HepG2 (cell line): ENCODE measurements around the gene GGCT. TPM values are rescaled to one million over a fixed set of nuclear protein-coding genes. Genes with fewer than 3 reads are reported as not detected.

ENCODE experiments used
- ATAC-seq: fragments of 200-7000 bp; cut with Tn5 transposase; 3 replicates; pipeline ENCODE4 v1.9.1; 2020; ENCODE audit warnings: mild to moderate bottlenecking, moderate library complexity
- BruUV-seq: library from RNA; stranded (reverse); fragments of 400-500 nt; replicated peaks from 2 replicates; lab custom pipeline; 2021; lab: Mats Ljungman, UMichigan
- CTCF ChIA-PET: fragments of 300-600 bp; formaldehyde crosslinking; extraction: SDS; loops from one replicate; lab custom pipeline; 2021; ENCODE audit warnings: low total read pairs, inconsistent platforms, low intra/inter-chr PET ratio; lab: Yijun Ruan, JAX
- POLR2A ChIA-PET: fragments of 350-600 bp; sonication (Branson Sonifier 250); formaldehyde crosslinking; loops from one replicate; lab custom pipeline; 2020; ENCODE audit warnings: antibody characterized with exemption, inconsistent platforms; lab: Yijun Ruan, JAX
- DNase-seq: peaks from one replicate; pipeline ENCODE4 v3.0.0-alpha.2; 2015; ENCODE audit warnings: low spot score
- FAIRE-seq: peaks from 3 replicates; lab custom pipeline; 2011; peaks lifted over from hg19 to GRCh38; lab: Jason Lieb, UNC
- H2AFZ ChIP-seq: one replicate; pipeline ENCODE4 v1.6.1; 2011; ENCODE audit warnings: low read length, inconsistent platforms
- H3K27ac ChIP-seq: fragments of 300-600 bp; 3 replicates; pipeline ENCODE4 v1.8.0; 2011; ENCODE audit warnings: mixed run types, mild to moderate bottlenecking, mixed read lengths, low read length, inconsistent platforms; ENCODE audit not compliant: insufficient read depth; ENCODE audit errors: extremely low read length
- H3K27me3 ChIP-seq, 2 experiments: fragments of 200-600 bp in 1 of 2; 2 replicates in 1 of 2; 3 replicates in 1 of 2; pipeline versions ENCODE4 v1.6.0 to v1.8.0; 2011; ENCODE audit warnings: low read length in 2 of 2, mild to moderate bottlenecking in 2 of 2, moderate library complexity in 2 of 2, inconsistent platforms in 1 of 2; ENCODE audit not compliant: insufficient read depth in 2 of 2, control insufficient read depth in 1 of 2
- H3K36me3 ChIP-seq, 2 experiments: fragments of 200-600 bp in 1 of 2; replicated peaks in 1 of 2; 2 replicates in 1 of 2; 3 replicates in 1 of 2; pipeline versions ENCODE4 v1.5.1 to v1.8.0; 2011; ENCODE audit warnings: low read length in 2 of 2, inconsistent platforms in 1 of 2; ENCODE audit not compliant: insufficient read depth in 2 of 2, control insufficient read depth in 1 of 2
- H3K4me1 ChIP-seq: 2 replicates; pipeline ENCODE4 v1.5.1; 2012; ENCODE audit warnings: low read length, inconsistent platforms; ENCODE audit not compliant: insufficient read depth
- H3K4me2 ChIP-seq: 2 replicates; pipeline ENCODE4 v1.6.0; 2011; ENCODE audit warnings: low read depth, low read length, inconsistent platforms
- H3K4me3 ChIP-seq, 3 experiments: fragments of 200-600 bp in 1 of 3; sonication (generic), shearing (Covaris generic) in 1 of 3; replicated peaks in 1 of 3; 2 replicates each; pipeline ENCODE4 v1.5.1; 2011 to 2016; ENCODE audit warnings: low read length in 3 of 3, inconsistent platforms in 2 of 3, low read depth in 2 of 3, mild to moderate bottlenecking in 2 of 3, control low read depth in 1 of 3, mixed read lengths in 1 of 3; ENCODE audit not compliant: insufficient read depth in 1 of 3
- H3K79me2 ChIP-seq: one replicate; pipeline ENCODE4 v1.6.1; 2011; ENCODE audit warnings: low read length, inconsistent platforms; ENCODE audit not compliant: insufficient read depth
- H3K9ac ChIP-seq: 2 replicates; pipeline ENCODE4 v1.6.0; 2011; ENCODE audit warnings: mild to moderate bottlenecking, low read depth, low read length, inconsistent platforms; ENCODE audit not compliant: insufficient read depth
- H3K9me3 ChIP-seq: 2 replicates; pipeline ENCODE4 v1.5.1; 2012; ENCODE audit warnings: mild to moderate bottlenecking, low read length
- H4K20me1 ChIP-seq: 2 replicates; pipeline ENCODE4 v1.6.0; 2011; ENCODE audit warnings: inconsistent platforms, mild to moderate bottlenecking, low read length, moderate library complexity; ENCODE audit not compliant: insufficient read depth
- CEBPB ChIP-seq: IDR thresholded peaks from 2 replicates; pipeline ENCODE4 v1.6.1; 2011; ENCODE audit warnings: low read depth, low read length, improper control_type of control experiment, borderline replicate concordance
- DMAP1 ChIP-seq: IDR thresholded peaks from 2 replicates; pipeline ENCODE4 v1.6.1; 2016
- FOXC1 ChIP-seq: sonication (generic); formaldehyde crosslinking; IDR thresholded peaks from 2 replicates; pipeline ENCODE4 v1.8.0; 2022; ENCODE audit warnings: mild to moderate bottlenecking, missing genetic modification reagents, borderline replicate concordance
- HCFC1 ChIP-seq: fragments of 150-350 bp; IDR thresholded peaks from 2 replicates; pipeline ENCODE4 v1.6.1; 2014; ENCODE audit warnings: low read depth, low read length
- IRX3 ChIP-seq: sonication (generic); formaldehyde crosslinking; IDR thresholded peaks from 2 replicates; pipeline ENCODE4 v1.8.1; 2023; ENCODE audit warnings: mild to moderate bottlenecking, low read depth, missing genetic modification reagents, borderline replicate concordance
- MXD4 ChIP-seq: IDR thresholded peaks from 2 replicates; pipeline ENCODE4 v1.6.1; 2016; ENCODE audit warnings: mild to moderate bottlenecking, missing biosample characterization, missing genetic modification reagents
- NRL ChIP-seq: sonication (generic); formaldehyde crosslinking; IDR thresholded peaks from 2 replicates; pipeline ENCODE4 v1.5.0; 2020; ENCODE audit warnings: missing genetic modification reagents, mild to moderate bottlenecking, moderate library complexity, borderline replicate concordance
- RXRB ChIP-seq: IDR thresholded peaks from 2 replicates; pipeline ENCODE4 v1.6.1; 2016; ENCODE audit warnings: borderline replicate concordance, missing genetic modification reagents, missing compliant biosample characterization
- SETDB1 ChIP-seq: sonication (generic); formaldehyde crosslinking; IDR thresholded peaks from 2 replicates; pipeline ENCODE4 v1.5.1; 2020; ENCODE audit warnings: missing genetic modification reagents, mild to moderate bottlenecking, borderline replicate concordance
- SIN3A ChIP-seq: IDR thresholded peaks from 2 replicates; pipeline ENCODE4 v1.6.1; 2011; ENCODE audit warnings: low read depth, mild to moderate bottlenecking, control low read depth, low read length, borderline replicate concordance
- TAF15 ChIP-seq: fragments of 200-400 bp; formaldehyde crosslinking; IDR thresholded peaks from one replicate; pipeline ENCODE4 v1.6.1; 2018; ENCODE audit warnings: mild to moderate bottlenecking, low read depth, low read length; ENCODE audit not compliant: poor library complexity, severe bottlenecking
- ZBTB8A ChIP-seq: sonication (generic); formaldehyde crosslinking; IDR thresholded peaks from 2 replicates; pipeline ENCODE4 v1.4.0; 2020; ENCODE audit warnings: mild to moderate bottlenecking, low read depth, missing genetic modification reagents, borderline replicate concordance
- ZNF143 ChIP-seq: sonication (generic); formaldehyde crosslinking; IDR thresholded peaks from 2 replicates; pipeline ENCODE4 v1.4.0; 2020; ENCODE audit warnings: missing genetic modification reagents
- ZNF230 ChIP-seq: sonication (generic); formaldehyde crosslinking; IDR thresholded peaks from 2 replicates; pipeline ENCODE4 v1.4.0; 2020; ENCODE audit warnings: mild to moderate bottlenecking, missing genetic modification reagents
- ZNF24 ChIP-seq: fragments of 450-650 bp; IDR thresholded peaks from 2 replicates; pipeline ENCODE4 v1.6.1; 2017; ENCODE audit warnings: antibody characterized with exemption, mild to moderate bottlenecking
- ZNF343 ChIP-seq: sonication (generic); formaldehyde crosslinking; IDR thresholded peaks from 2 replicates; pipeline ENCODE4 v1.4.0; 2020; ENCODE audit warnings: mild to moderate bottlenecking, missing genetic modification reagents
- ZNF432 ChIP-seq: sonication (generic); formaldehyde crosslinking; IDR thresholded peaks from 2 replicates; pipeline ENCODE4 v1.5.0; 2020; ENCODE audit warnings: missing genetic modification reagents, mild to moderate bottlenecking, borderline replicate concordance
- ZNF552 ChIP-seq: sonication (generic); formaldehyde crosslinking; IDR thresholded peaks from 2 replicates; pipeline ENCODE4 v1.9.0; 2022; ENCODE audit warnings: missing genetic modification reagents, mild to moderate bottlenecking, borderline replicate concordance
- ZNF629 ChIP-seq: sonication (generic); formaldehyde crosslinking; conservative IDR thresholded peaks from 2 replicates; pipeline ENCODE4 v1.5.0; 2020; ENCODE audit warnings: missing genetic modification reagents
- ZUFSP ChIP-seq: sonication (generic); formaldehyde crosslinking; IDR thresholded peaks from 2 replicates; pipeline ENCODE4 v1.9.0; 2021; ENCODE audit warnings: missing genetic modification reagents, mild to moderate bottlenecking, borderline replicate concordance
- WGBS: methylation state at CpG from one replicate; pipeline ENCODE4 v1.1.6; 2017; ENCODE audit warnings: low lambda C conversion rate; 5-methylcytosine and 5-hydroxymethylcytosine counted together
- in situ Hi-C: cut with HindIII; loops from 2 replicates; pipeline ENCODE4 v1.10.0; 2017; ENCODE audit warnings: low pct_unique_long_range_greater_than_20kb; ENCODE audit not compliant: extremely low pct_ligation_motif_present
- intact Hi-C: fragments of 100-400 bp; cut with micrococcal nuclease; formaldehyde crosslinking; loops from one replicate; pipeline ENCODE4 v1.10.0; 2022; ENCODE audit not compliant: unreplicated experiment
- polyA plus RNA-seq, 8 experiments: library from polyadenylated mRNA; depleted of rRNA in 3 of 8; stranded (reverse) in 7 of 8; unstranded in 1 of 8; fragments of >200 nt; fragmentation: Illumina TruSeq in 4 of 8; extraction: Trizol in 4 of 8; gene quantifications; 2 replicates each; pipeline versions ENCODE4 v1.2.1 to v1.2.3, GENCODE V29; 2011 to 2016; ENCODE audit warnings: low read depth in 4 of 8, missing spikeins in 1 of 8, mixed read lengths in 1 of 8; ENCODE audit not compliant: insufficient read depth in 1 of 8
- total RNA-seq, 5 experiments: library from RNA; depleted of rRNA; stranded (reverse); fragments of >200 nt; fragmentation: Illumina TruSeq; extraction: Trizol; gene quantifications; 2 replicates each; pipeline ENCODE4 v1.2.3, GENCODE V29; 2016; ENCODE audit warnings: low read depth in 1 of 5
- TF ChIP-seq, protein P1 (sequence below): IDR thresholded peaks from 2 replicates; pipeline ENCODE4 v1.6.1; 2012; ENCODE audit warnings: inconsistent platforms
- TF ChIP-seq, protein P2 (sequence below): sonication (generic); formaldehyde crosslinking; IDR thresholded peaks from 2 replicates; pipeline ENCODE4 v1.4.0; 2020; ENCODE audit warnings: missing genetic modification reagents

GGCT gene
- total and polyA plus RNA-seq, 2 of the 13 experiments (the other 11 are each of a cell fraction or from before 2014, with no cell fraction given): 19.5 to 78.3 TPM

DNA sequence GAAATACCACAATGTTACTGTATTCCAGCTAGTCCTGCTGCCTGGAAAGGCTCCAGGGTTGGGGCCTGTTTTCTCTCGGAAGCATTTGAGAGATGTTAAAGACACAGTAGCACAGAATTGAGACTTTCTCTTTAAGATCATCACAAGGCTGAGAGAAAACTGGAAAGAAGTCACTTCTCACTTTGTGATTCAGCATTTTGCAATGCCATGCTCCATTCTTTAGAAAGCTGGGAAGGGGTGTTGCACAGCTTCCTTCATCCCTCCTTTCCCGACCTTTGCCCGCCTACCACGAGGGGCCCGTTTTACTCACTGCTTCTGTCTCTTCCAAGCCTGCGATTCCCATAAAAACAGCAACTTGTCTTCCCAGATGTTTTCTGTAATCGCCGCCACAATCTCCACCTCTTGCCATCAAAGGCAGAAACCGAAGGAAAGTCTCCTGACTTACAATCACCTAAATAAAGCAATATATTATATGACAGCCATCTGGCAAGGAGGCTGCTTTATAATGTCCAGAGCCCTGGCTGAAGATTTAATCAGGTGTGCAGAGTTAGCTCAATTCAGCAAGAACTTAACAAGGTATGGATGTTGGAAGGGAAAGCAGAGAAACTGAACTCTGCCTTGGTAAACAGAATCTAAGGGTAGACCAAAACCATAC, 44.9 kb downstream of the GGCT start:
- BruUV-seq: no TSS peak
- Histone ChIP-seq H3K9me3 (no peaks in the 10 kb centered on the region), H4K20me1 (no peaks in the 10 kb centered on the region), H3K27me3 (no peaks in the 10 kb centered on the region), H2AFZ (peak overlapping the region; percentile 9), H3K4me2 (peak overlapping the region; percentile 60), H3K36me3 (no peaks in the 10 kb centered on the region), H3K4me3 (peak overlapping the region in 1 of 3 experiments; percentile 19; a peak in 1 of 6 replicates), H3K9ac (peak overlapping the region; percentile 13; the same call in 1 of the 2 replicates), H3K4me1 (peaks cover 32% of the 10 kb centered on the region), H3K27ac (peak overlapping the region; percentile 41), H3K79me2 (no peaks in the 10 kb centered on the region)
- DNase-seq (peak; percentile 45), FAIRE-seq (peak; percentile 77), ATAC-seq (peak; percentile 78)
- ChIA-PET POLR2A (interaction anchor here (2.1 to 2.8 kb wide), 2 partner anchors 9 to 205 kb away, joined by 5 to 12 read pairs; no protein-coding TSS in a partner anchor), CTCF (no interaction called here)
- WGBS: 15% methylated on average over 9 of the region's 9 CpGs
- in situ Hi-C loops: no loop called here
- intact Hi-C loops: no loop called here
- TF ChIP-seq HCFC1: no peak
- TF ChIP-seq ZNF230 (CRISPR knock-in tag): no peak
- TF ChIP-seq SIN3A: no peak
- TF ChIP-seq TAF15: no peak
- no peak for TF ChIP-seq ZNF143 (CRISPR knock-in tag)
- no peak for TF ChIP-seq ZUFSP (CRISPR knock-in tag)
- TF ChIP-seq, protein P1, sequence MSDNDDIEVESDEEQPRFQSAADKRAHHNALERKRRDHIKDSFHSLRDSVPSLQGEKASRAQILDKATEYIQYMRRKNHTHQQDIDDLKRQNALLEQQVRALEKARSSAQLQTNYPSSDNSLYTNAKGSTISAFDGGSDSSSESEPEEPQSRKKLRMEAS: peak; percentile 55; the same call in 1 of the 2 replicates
- no peak for TF ChIP-seq ZBTB8A (CRISPR knock-in tag)
- no peak for TF ChIP-seq NRL (CRISPR knock-in tag)
- TF ChIP-seq ZNF629 (CRISPR knock-in tag): no peak
- no peak for TF ChIP-seq IRX3
- TF ChIP-seq RXRB (CRISPR knock-in tag): peak; percentile 24; the same call in 1 of the 2 replicates
- no peak for TF ChIP-seq ZNF24
- peak; percentile 98 for TF ChIP-seq ZNF552
- no peak for TF ChIP-seq ZNF432 (CRISPR knock-in tag)
- no peak for TF ChIP-seq DMAP1
- peak; percentile 56; the same call in 1 of the 2 replicates for TF ChIP-seq CEBPB
- no peak for TF ChIP-seq FOXC1
- TF ChIP-seq, protein P2, sequence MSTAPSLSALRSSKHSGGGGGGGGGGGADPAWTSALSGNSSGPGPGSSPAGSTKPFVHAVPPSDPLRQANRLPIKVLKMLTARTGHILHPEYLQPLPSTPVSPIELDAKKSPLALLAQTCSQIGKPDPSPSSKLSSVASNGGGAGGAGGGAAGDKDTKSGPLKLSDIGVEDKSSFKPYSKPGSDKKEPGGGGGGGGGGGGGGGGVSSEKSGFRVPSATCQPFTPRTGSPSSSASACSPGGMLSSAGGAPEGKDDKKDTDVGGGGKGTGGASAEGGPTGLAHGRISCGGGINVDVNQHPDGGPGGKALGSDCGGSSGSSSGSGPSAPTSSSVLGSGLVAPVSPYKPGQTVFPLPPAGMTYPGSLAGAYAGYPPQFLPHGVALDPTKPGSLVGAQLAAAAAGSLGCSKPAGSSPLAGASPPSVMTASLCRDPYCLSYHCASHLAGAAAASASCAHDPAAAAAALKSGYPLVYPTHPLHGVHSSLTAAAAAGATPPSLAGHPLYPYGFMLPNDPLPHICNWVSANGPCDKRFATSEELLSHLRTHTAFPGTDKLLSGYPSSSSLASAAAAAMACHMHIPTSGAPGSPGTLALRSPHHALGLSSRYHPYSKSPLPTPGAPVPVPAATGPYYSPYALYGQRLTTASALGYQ (CRISPR knock-in tag): no peak
- TF ChIP-seq SETDB1 (CRISPR knock-in tag): no peak
- TF ChIP-seq MXD4 (CRISPR knock-in tag): no peak
- TF ChIP-seq ZNF343 (CRISPR knock-in tag): no peak
